Ramos (cell line): Measurements from ENCODE around the gene FRS2.

Experiments
- in situ Hi-C: fragments of 300-500 bp; cut with MboI; formaldehyde crosslinking; loops from one replicate; pipeline ENCODE4 v1.14.3; 2022; ENCODE audit warnings: low sequenced_read_pairs; ENCODE audit not compliant: unreplicated experiment

FRS2 gene

DNA sequence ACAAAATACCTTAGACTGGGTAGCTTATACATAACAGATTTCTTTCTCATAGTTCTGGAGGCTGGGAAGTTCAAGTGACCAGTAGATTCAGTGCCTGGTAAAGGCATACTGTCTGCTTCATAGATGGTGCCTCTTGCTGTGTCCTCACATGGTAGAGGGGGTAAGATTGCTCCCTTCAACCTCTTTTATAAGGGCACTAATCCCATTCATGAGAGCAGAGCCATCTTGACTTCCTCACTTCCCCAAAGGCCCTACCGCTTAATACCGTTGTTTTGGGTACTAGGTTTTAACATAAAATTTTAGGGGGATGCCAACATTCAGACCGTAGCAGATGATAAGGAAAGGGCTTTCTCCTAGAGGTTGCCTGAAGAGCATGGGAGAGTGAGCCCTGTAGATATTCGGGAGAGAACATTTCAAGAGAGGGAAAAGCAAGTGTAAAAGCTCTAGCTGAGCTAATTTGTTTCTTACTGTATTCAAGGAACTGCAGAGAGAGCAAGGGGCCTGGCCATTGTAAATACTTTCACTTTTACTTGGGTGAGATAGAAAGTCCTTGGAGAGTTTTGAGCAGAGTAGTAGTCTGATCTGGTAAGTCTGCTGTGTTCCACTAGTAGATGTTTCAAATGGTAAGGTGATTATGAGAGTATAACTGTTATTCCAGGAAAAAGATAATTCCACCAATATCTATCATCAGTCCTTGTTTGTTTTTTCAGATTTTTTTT lies 27.3 kb downstream of the FRS2 start:
- in situ Hi-C loops: no loop called here

- in situ Hi-C loops: no loop called here
Observed at GRCh38 chr12:69500631-69501030, 30.4 kb downstream of the FRS2 start.

GRCh38 chr12:69501154-69501895 lies 31.1 kb downstream of the FRS2 start:
- in situ Hi-C loops: no loop called here

- in situ Hi-C loops: no loop called here
Observed at GRCh38 chr12:69502345-69503081, 32.3 kb downstream of the FRS2 start.

GRCh38 chr12:69508091-69508490 lies 37.9 kb downstream of the FRS2 start:
- in situ Hi-C loops: no loop called here

- in situ Hi-C loops: no loop called here
Observed at GRCh38 chr12:69508621-69509020, 38.4 kb downstream of the FRS2 start.

- in situ Hi-C loops: no loop called here
Observed at GRCh38 chr12:69509308-69509736, 39.1 kb downstream of the FRS2 start.

DNA sequence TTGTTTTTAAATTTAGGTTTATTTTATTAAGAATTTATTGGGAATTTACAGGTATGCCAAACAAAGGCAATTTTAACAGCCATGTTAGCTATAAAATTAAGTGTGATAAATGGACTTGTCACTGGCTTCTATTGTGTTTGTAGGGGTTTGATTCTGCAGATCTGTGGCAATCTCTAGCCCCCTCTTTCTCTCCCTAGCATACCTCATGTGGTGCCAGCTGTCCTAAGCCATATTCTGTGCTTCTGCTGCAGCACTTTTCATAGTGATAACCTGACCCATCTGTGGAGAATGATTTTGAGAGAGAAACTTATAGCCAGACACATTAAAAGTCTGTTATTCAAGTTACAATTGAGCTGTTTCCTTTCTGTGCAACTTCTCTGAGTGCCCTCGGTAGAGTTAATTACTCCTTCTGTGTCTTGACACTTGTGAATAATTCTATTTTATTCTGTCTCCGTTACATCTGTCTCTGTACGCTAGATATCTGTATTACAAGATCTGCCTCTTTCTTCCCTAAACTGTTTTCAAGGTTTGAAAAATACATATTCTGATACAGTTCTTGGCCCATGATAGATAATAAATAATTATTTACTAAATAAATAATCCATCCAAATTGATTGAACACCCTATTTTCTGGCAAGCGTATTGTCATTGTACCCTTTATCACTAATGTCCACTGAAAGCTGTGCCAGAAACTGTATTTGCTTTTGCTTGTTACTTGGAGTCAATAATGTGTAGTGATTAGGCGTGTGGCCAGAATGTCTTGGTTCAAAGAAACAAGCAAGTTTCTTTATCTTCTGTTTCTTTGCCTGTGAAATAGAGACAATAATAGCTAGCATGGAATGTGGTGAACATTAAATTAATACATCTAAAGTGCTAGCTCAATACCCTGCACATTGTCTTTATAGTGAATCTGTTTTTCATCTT lies 40.0 kb downstream of the FRS2 start:
- in situ Hi-C loops: no loop called here

DNA sequence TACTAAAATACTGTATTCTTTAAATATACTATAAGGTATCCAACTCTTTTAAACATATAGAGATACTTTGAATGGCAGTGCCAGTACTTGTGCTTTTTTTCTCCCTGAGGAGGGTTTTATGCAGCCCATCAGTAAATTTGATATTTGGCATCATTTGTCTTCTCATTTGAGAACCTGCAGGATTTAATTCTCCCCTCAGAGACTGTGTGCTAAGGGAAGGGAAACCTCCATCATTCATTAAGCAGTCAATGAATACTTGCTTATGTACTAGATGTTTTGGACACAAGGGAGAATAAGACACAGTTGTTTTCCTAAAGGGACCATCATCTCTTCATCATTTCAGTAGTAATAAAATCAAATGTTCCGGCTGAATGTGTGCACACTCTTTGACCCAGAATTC lies 40.8 kb downstream of the FRS2 start:
- in situ Hi-C loops: no loop called here

DNA sequence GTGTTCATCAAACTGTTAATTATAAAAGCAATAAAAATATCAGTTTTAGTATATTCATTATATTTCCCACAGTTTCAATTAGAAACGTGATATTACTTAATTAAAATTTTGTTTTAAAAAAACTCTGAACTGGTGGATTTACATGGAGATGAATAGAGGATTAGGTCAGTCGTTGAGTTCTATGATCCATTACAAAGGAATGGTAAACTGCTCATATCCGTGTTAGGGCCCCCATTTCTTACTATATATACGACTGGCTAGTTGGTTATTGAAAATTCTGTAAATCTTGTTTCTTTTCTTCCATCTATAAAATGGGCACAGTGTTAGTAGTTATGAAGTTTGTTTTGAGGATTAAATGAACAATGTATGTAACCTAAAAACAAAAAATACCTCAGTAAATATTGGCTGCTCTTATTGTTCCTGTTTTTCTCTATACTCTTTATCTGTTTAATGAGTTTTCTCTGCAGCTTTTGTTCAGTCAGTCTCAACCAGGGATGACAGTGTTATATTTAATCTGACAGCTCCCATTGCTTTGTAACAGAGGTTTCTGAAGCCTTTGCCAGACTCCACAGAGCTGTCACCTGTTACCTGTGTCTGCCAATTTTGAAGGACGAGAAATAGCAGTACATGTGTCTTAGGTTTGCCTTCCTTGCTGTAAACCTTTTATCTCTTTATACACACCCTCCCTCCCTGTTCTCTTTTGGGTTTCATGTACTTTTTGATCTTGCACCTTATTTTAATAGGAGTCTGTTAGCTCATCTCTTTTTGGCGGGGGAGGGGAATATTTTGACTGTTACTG lies 41.5 kb downstream of the FRS2 start:
- in situ Hi-C loops: no loop called here

- in situ Hi-C loops: no loop called here
Observed at GRCh38 chr12:69512820-69513219, 42.6 kb downstream of the FRS2 start.

DNA sequence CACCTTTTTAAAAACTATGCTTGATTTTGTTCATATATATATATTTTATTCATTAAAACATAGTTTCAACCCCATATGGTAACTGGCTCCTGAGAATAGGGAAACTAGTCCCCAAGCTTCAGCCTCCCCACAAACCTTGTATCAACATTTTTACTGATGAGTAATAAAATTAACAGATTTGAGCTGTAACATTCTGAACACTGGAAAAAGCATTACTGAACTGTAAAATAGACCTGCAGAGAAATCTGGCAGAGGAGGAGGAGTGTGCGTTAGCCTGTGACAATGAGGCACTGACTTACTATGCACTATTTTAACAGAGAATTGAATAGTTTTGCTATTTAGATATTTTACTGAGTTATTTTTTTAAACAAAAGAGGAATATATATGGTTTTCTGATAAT lies 43.1 kb downstream of the FRS2 start:
- in situ Hi-C loops: no loop called here

GRCh38 chr12:69514111-69514510 lies 43.9 kb downstream of the FRS2 start:
- in situ Hi-C loops: no loop called here

DNA sequence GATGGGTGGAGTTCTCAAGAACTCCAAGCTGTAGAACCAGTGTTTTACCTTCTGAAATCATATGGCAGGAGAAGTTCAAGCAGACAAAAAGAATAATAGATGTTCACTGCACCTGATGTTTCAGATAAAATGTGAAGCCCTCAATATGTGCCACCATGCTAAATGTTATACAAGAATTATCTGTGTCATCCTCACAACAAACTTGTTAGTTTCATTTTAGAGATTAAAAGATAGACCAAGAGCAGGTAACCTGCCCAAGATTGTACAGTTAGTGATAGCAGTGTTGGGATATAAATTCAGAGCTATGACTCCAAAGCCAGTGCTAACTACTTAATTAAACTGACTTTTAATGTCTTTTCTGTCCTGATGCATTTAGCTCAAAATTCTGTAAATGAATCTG lies 44.7 kb downstream of the FRS2 start:
- in situ Hi-C loops: no loop called here

- in situ Hi-C loops: no loop called here
Observed at GRCh38 chr12:69515394-69515930, 45.3 kb downstream of the FRS2 start.

- in situ Hi-C loops: no loop called here
Observed at GRCh38 chr12:69516950-69517349, 46.8 kb downstream of the FRS2 start.

- in situ Hi-C loops: no loop called here
Observed at GRCh38 chr12:69517406-69517805, 47.2 kb downstream of the FRS2 start.

DNA sequence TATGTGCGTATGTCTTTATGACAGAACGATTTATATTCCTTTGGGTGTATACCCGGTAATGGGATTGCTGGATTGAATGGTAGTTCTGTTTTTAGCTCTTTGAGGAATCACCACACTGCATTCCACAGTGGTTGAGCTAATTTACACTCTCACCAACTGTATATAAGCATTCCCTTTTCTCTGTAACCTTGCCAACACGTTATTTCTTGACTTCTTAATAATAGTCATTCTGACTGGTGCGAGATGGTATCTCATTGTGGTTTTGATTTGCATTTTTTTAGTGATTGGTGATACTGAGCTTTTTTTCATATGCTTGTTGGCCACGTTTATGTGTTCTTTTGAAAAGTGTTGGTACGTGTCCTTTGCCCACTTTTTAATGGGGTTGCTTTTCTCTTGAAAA lies 49.7 kb downstream of the FRS2 start:
- in situ Hi-C loops: no loop called here
